Ovary (tissue), 9 donors: ENCODE measurements around the gene CCDC40. TPM values are rescaled to one million over a fixed set of nuclear protein-coding genes. Genes with fewer than 3 reads are reported as not detected.

Experiments used
- DNase-seq, 5 donors: peaks; one replicate each; pipeline ENCODE4 v3.0.0-alpha.2; 2019 to 2020
- H3K27ac ChIP-seq, 2 donors: fragments of 200-600 bp; one replicate each; pipeline versions ENCODE4 v1.5.1 to v1.8.0; 2019 to 2022
- H3K27me3 ChIP-seq: fragments of 200-600 bp; one replicate; pipeline ENCODE4 v1.8.0; 2022
- H3K36me3 ChIP-seq: fragments of 200-600 bp; sonication (generic); one replicate; pipeline ENCODE4 v1.5.1; 2019
- H3K4me1 ChIP-seq: one replicate; pipeline ENCODE4 v1.8.1; 2013; ENCODE audit warnings: mild to moderate bottlenecking, moderate library complexity; ENCODE audit not compliant: insufficient read depth
- H3K4me3 ChIP-seq: fragments of 200-600 bp; sonication (generic); one replicate; pipeline ENCODE4 v1.5.1; 2017
- H3K9me3 ChIP-seq, 2 donors: fragments of 200-600 bp in 1 of 2; sonication (generic) in 1 of 2; one replicate each; pipeline versions ENCODE4 v1.5.1 to v1.8.1; 2013 to 2019; ENCODE audit warnings: mild to moderate bottlenecking in 1 of 2, moderate library complexity in 1 of 2
- EP300 ChIP-seq: sonication (generic); formaldehyde crosslinking; IDR thresholded peaks from one replicate; pipeline ENCODE4 v1.6.1; 2017; ENCODE audit warnings: antibody characterized with exemption
- POLR2A ChIP-seq: fragments of 450-650 bp; IDR thresholded peaks from one replicate; pipeline ENCODE4 v1.6.1; 2017; ENCODE audit warnings: antibody characterized with exemption, mild to moderate bottlenecking, moderate library complexity
- WGBS, 3 donors: extraction: QIAGEN DNeasy Blood & Tissue Kit in 1 of 3; methylation state at CpG; one replicate each; pipeline versions ENCODE4 v1.1.5 to v1.1.7; 2013 to 2017; 5-methylcytosine and 5-hydroxymethylcytosine counted together
- intact Hi-C, 4 donors: fragments of 100-400 bp; cut with DNase I; formaldehyde crosslinking; loops; one replicate each; pipeline versions ENCODE4 v1.11.0 to v1.15.1; 2022 to 2023
- polyA plus RNA-seq, 2 donors: library from polyadenylated mRNA; stranded (reverse); fragments of 200-250 nt in 1 of 2; fragments of 350-450 nt in 1 of 2; fragmentation: Illumina TruSeq in 1 of 2; extraction: RNeasy Lipid Tissue Mini Kit (QIAGEN cat#74804) in 1 of 2; gene quantifications; one replicate each; pipeline ENCODE4 v1.2.3, GENCODE V29; 2013 to 2014
- total RNA-seq, 7 donors: library from RNA; depleted of rRNA in 2 of 7; stranded (reverse); fragments of >200 nt in 2 of 7; fragmentation: NEBNext Ultra II Directional in 3 of 7; extraction: Animal tissue kit (Norgen Biotek cat#: 25700) in 3 of 7; gene quantifications; one replicate each; pipeline versions ENCODE4 v1.1.0 to v1.2.4, GENCODE V29; 2016 to 2023
- TF ChIP-seq, protein P1 (sequence below), 3 donors: fragments of 450-650 bp in 2 of 3; fragments of 200-600 bp in 1 of 3; IDR thresholded peaks; one replicate each; pipeline versions ENCODE4 v1.5.1 to v1.8.0; 2016 to 2022; ENCODE audit warnings: antibody characterized with exemption in 3 of 3, mild to moderate bottlenecking in 1 of 3
- donor health status: DM: no; HTN: no; CAD: no; lungs with moderate emphysema.
- donor health status: DM: no; HTN: no; CAD: no.
- donor health status: Bipolar disorder and iron deficiency.
- donor health status: DM: yes; HTN: yes; CAD: no.
- donor health status: DM: no; HTN: no; CAD: no.
- donor health status: DM: yes; HTN: yes; CAD: no.

Gene CCDC40
- total and polyA plus RNA-seq, 9 donors, result 1.5 to 27.8 (median 6.0) TPM

DNA sequence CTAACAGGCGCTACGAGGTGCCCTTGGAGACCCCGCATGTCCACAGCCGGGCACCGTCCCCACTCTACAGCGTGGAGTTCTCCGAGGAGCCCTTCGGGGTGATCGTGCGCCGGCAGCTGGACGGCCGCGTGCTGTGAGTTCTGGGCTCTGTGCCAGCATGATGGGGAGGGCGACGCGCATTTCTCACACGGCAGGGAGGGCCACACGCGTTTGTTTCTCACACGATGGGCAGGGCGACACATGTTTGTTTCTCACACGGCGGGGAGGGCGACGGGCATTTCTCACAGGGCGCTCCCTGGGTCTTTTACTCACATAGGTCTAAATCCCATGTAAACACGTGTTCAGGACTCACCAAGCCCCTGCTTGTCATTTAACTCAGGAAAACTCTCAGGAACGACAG is 69.3 kb downstream of the CCDC40 start:
- peaks cover 5% of the 10 kb centered on the region for H3K4me1 ChIP-seq
- H3K4me3 ChIP-seq, result no peak overlapping the region
- intact Hi-C loops, result no loop called here
- DNase-seq, result peak; percentile 44 to 79 (median 58)
- H3K9me3 ChIP-seq, result no peaks in the 10 kb centered on the region
- WGBS, 3 donors, result 6 to 29% (median 10%) methylated on average over 28 to 29 of the region's 29 CpGs
- no peaks in the 10 kb centered on the region for H3K27me3 ChIP-seq
- H3K36me3 ChIP-seq, result no peaks in the 10 kb centered on the region
- no peak for TF ChIP-seq POLR2A
- TF ChIP-seq, protein P1, sequence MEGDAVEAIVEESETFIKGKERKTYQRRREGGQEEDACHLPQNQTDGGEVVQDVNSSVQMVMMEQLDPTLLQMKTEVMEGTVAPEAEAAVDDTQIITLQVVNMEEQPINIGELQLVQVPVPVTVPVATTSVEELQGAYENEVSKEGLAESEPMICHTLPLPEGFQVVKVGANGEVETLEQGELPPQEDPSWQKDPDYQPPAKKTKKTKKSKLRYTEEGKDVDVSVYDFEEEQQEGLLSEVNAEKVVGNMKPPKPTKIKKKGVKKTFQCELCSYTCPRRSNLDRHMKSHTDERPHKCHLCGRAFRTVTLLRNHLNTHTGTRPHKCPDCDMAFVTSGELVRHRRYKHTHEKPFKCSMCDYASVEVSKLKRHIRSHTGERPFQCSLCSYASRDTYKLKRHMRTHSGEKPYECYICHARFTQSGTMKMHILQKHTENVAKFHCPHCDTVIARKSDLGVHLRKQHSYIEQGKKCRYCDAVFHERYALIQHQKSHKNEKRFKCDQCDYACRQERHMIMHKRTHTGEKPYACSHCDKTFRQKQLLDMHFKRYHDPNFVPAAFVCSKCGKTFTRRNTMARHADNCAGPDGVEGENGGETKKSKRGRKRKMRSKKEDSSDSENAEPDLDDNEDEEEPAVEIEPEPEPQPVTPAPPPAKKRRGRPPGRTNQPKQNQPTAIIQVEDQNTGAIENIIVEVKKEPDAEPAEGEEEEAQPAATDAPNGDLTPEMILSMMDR (IDR thresholded peaks at IDR 0.05), result no peak
- TF ChIP-seq EP300, result no peak
- H3K27ac ChIP-seq, result no peak overlapping the region

DNA sequence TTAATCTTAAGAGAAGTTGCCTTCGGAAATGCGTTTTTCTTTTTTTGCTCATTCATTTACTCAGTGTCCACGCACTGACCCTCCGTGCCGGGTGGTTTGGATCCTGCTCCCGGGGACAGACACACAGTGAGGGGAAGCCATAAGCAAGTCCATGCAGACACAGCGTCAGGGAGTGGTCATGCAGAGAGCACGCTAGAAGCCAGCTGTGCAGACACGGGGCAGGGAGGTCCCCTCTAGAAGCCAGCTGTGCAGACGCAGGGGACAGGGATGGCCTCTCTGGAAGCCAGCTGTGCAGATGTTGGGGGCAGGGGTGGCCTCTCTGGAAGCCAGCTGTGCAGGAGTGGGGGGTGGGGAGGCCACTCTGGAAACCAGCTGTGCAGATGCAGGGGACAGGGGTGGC is 69.7 kb downstream of the CCDC40 start:
- Histone ChIP-seq H3K4me1 (peaks cover 5% of the 10 kb centered on the region), H3K4me3 (no peak overlapping the region), H3K9me3 (no peaks in the 10 kb centered on the region), H3K36me3 (no peaks in the 10 kb centered on the region), H3K27me3 (no peaks in the 10 kb centered on the region), H3K27ac (no peak overlapping the region)
- DNase-seq, result peak in 1 of 5 donors; percentile 24
- intact Hi-C loops, result no loop called here
- WGBS, 3 donors, result 19 to 70% (median 38%) methylated on average over 10 of the region's 10 CpGs
- TF ChIP-seq POLR2A (no peak), EP300 (no peak)
- TF ChIP-seq, protein P1 (IDR thresholded peaks at IDR 0.05), result no peak

DNA sequence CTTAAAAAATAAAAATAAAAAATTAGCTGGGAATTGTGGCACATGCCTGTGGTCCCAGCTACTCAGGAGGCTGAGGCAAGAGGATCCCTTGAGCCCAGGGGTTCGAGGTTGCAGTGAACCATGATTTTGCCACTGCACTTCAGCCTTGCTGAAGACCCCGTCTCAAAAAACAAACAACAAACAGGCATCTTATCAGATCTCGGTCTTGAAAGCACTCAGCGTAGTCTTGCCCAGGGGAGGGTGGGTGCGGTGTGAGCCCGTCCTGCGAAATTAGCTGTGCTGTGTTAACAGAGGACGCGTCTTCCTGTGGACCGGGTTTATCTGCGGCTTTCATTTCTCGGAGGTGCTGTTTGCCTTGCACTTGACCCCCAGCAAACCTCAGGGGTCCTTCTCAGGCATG is 70.3 kb downstream of the CCDC40 start:
- no peak overlapping the region for H3K4me3 ChIP-seq
- WGBS, 3 donors, result 84 to 91% (median 88%) methylated on average over 12 of the region's 12 CpGs
- H3K36me3 ChIP-seq, result no peaks in the 10 kb centered on the region
- no peak for DNase-seq
- no peaks in the 10 kb centered on the region for H3K27me3 ChIP-seq
- TF ChIP-seq POLR2A (no peak), EP300 (no peak)
- H3K27ac ChIP-seq, result no peak overlapping the region
- H3K9me3 ChIP-seq, result no peaks in the 10 kb centered on the region
- intact Hi-C loops, result no loop called here
- peaks cover 5% of the 10 kb centered on the region for H3K4me1 ChIP-seq

DNA sequence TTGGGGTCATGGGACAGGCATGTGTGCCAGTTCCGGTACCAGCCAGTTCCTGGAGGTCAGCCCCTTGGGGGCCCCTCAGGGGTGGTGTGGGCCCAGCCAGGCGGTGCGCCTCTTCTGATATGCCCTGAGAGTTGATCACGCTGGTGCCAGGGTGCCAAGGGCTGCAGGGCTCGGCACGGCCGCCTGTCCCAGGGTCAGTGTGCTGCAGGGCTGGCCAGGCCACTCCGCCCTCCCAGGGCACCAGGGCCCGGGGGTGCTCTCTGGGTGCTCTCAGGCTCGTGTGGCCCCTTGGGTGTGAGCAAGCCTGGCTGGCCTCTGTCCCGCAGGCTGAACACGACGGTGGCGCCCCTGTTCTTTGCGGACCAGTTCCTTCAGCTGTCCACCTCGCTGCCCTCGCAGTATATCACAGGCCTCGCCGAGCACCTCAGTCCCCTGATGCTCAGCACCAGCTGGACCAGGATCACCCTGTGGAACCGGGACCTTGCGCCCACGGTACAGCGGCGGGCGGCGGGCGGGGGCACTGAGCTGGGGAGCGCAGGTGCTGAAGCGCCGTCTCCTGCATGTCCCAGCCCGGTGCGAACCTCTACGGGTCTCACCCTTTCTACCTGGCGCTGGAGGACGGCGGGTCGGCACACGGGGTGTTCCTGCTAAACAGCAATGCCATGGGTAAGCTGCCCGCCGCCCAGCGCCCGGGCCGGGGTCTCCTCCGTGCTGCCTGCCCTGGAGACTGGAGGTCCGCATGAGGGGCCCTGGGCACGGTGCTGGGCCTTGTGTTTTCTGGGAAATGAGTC is 71.0 kb downstream of the CCDC40 start:
- TF ChIP-seq EP300, result no peak
- TF ChIP-seq, protein P1 (IDR thresholded peaks at IDR 0.05), result no peak
- no peak for TF ChIP-seq POLR2A
- H3K27ac ChIP-seq, result no peak overlapping the region
- no peaks in the 10 kb centered on the region for H3K9me3 ChIP-seq
- H3K4me3 ChIP-seq, result no peak overlapping the region
- H3K36me3 ChIP-seq, result no peaks in the 10 kb centered on the region
- intact Hi-C loops, result no loop called here
- peak in 3 of 5 donors; percentile 17 to 35 (median 18) for DNase-seq
- no peaks in the 10 kb centered on the region for H3K27me3 ChIP-seq
- peaks cover 5% of the 10 kb centered on the region for H3K4me1 ChIP-seq
- WGBS, 3 donors, result 91 to 95% (median 93%) methylated on average over 43 to 46 of the region's 46 CpGs
